ENCODE results near the gene GPC5.

DNA sequence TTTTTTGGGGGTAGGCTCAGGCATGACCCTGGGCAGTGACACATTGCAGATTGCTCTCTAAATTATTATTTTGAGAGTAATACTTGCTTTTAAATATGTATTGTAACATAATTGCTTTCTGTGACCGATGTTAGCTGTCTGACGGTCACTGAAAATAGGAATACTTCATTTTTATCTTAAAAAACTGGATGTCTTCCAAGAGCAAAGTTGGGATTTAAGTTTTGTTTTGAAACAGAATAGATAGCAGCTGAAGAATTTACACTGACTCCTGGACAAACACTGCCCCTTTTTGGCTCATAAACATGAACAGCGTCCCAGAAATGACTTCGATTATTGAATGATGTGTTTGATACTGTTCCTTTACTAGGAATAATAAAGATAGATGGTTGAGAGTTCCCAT, 535.9 kb downstream of the GPC5 start:
- TF ChIP-seq TAF1 (IDR thresholded peaks at IDR 0.05; ENCODE audit: low read depth) (no peak), NFIC (IDR thresholded peaks at IDR 0.05) (no peak), YY1 (IDR thresholded peaks at IDR 0.05; ENCODE audit: low read depth) (no peak), CEBPB (IDR thresholded peaks at IDR 0.05) (no peak), CREB1 (IDR thresholded peaks at IDR 0.05; ENCODE audit: low read depth) (no peak), RAD21 (IDR thresholded peaks at IDR 0.05; ENCODE audit: low read depth) (no peak), EP300 (IDR thresholded peaks at IDR 0.05; ENCODE audit: borderline replicate concordance) (no peak), FOXM1 (IDR thresholded peaks at IDR 0.05; ENCODE audit: borderline replicate concordance, low read depth) (no peak)
- TF ChIP-seq, protein P1, sequence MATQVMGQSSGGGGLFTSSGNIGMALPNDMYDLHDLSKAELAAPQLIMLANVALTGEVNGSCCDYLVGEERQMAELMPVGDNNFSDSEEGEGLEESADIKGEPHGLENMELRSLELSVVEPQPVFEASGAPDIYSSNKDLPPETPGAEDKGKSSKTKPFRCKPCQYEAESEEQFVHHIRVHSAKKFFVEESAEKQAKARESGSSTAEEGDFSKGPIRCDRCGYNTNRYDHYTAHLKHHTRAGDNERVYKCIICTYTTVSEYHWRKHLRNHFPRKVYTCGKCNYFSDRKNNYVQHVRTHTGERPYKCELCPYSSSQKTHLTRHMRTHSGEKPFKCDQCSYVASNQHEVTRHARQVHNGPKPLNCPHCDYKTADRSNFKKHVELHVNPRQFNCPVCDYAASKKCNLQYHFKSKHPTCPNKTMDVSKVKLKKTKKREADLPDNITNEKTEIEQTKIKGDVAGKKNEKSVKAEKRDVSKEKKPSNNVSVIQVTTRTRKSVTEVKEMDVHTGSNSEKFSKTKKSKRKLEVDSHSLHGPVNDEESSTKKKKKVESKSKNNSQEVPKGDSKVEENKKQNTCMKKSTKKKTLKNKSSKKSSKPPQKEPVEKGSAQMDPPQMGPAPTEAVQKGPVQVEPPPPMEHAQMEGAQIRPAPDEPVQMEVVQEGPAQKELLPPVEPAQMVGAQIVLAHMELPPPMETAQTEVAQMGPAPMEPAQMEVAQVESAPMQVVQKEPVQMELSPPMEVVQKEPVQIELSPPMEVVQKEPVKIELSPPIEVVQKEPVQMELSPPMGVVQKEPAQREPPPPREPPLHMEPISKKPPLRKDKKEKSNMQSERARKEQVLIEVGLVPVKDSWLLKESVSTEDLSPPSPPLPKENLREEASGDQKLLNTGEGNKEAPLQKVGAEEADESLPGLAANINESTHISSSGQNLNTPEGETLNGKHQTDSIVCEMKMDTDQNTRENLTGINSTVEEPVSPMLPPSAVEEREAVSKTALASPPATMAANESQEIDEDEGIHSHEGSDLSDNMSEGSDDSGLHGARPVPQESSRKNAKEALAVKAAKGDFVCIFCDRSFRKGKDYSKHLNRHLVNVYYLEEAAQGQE (IDR thresholded peaks at IDR 0.05; ENCODE audit: low read depth) = no peak
- TF ChIP-seq, protein P2, sequence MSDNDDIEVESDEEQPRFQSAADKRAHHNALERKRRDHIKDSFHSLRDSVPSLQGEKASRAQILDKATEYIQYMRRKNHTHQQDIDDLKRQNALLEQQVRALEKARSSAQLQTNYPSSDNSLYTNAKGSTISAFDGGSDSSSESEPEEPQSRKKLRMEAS (IDR thresholded peaks at IDR 0.05) = no peak
